Lower leg skin (tissue), 3 donors: ENCODE measurements around the gene PASK.

ENCODE experiments used
- POLR2A ChIP-seq, 2 donors: fragments of 450-650 bp; IDR thresholded peaks; one replicate each; pipeline ENCODE4 v1.6.1; 2016 to 2017; ENCODE audit warnings: antibody characterized with exemption in 2 of 2, mild to moderate bottlenecking in 1 of 2, moderate library complexity in 1 of 2
- TF ChIP-seq, protein P1 (sequence below), 3 donors: fragments of 450-650 bp; IDR thresholded peaks; one replicate each; pipeline ENCODE4 v1.5.1; 2016; ENCODE audit warnings: antibody characterized with exemption in 3 of 3, mild to moderate bottlenecking in 3 of 3, moderate library complexity in 2 of 3

DNA sequence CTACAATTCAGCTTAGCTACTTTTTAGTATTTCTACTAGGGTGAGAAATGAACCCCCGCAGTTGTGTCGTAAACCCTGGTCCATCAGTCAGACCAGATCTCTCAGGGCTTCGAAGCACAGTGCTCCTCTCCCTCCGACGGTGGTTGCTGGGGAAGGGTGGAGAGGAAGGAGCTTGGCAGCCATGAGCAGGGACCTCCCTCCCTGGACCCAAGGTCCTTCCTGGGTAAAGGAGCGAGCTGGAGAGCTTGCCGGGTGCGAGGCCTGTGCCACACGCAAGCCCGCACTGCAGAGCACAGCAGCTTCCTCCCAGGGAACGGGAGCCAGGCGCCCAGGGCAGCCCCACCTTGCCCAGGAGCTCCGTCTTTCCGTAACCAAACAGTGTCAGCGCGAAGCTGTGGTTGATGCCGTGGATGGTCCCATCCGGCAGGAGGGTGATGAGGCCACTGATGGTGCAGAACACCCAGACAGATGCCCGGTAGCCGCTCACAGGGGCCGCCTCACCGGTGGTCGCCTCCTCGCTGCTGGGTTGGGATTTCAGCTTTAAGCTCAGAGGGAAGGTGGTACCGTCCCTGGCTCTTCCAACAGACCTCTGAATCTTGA is 12.5 kb downstream of the PASK start:
- TF ChIP-seq, protein P1, sequence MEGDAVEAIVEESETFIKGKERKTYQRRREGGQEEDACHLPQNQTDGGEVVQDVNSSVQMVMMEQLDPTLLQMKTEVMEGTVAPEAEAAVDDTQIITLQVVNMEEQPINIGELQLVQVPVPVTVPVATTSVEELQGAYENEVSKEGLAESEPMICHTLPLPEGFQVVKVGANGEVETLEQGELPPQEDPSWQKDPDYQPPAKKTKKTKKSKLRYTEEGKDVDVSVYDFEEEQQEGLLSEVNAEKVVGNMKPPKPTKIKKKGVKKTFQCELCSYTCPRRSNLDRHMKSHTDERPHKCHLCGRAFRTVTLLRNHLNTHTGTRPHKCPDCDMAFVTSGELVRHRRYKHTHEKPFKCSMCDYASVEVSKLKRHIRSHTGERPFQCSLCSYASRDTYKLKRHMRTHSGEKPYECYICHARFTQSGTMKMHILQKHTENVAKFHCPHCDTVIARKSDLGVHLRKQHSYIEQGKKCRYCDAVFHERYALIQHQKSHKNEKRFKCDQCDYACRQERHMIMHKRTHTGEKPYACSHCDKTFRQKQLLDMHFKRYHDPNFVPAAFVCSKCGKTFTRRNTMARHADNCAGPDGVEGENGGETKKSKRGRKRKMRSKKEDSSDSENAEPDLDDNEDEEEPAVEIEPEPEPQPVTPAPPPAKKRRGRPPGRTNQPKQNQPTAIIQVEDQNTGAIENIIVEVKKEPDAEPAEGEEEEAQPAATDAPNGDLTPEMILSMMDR (IDR thresholded peaks at IDR 0.05) = no peak
- no peak for TF ChIP-seq POLR2A (IDR thresholded peaks at IDR 0.05)
